ENCODE data around the gene CDC14A. TPM values are rescaled to one million over a fixed set of nuclear protein-coding genes. Genes with fewer than 3 reads are reported as not detected.

The CDC14A gene
- total and polyA plus RNA-seq, 12 donors: 0.85 to 19.2 (median 4.1) TPM

GRCh38 chr1:100422065-100422464 is 69.8 kb downstream of the CDC14A start:
- DNase-seq: no peak
- H3K36me3 ChIP-seq (replicated peaks in 1 of 2): no peaks in the 10 kb centered on the region
- no peak overlapping the region for H3K27ac ChIP-seq
- H3K4me1 ChIP-seq (replicated peaks in 1 of 2): no peaks in the 10 kb centered on the region
- no peak overlapping the region for H3K4me3 ChIP-seq
- TF ChIP-seq, protein P1, sequence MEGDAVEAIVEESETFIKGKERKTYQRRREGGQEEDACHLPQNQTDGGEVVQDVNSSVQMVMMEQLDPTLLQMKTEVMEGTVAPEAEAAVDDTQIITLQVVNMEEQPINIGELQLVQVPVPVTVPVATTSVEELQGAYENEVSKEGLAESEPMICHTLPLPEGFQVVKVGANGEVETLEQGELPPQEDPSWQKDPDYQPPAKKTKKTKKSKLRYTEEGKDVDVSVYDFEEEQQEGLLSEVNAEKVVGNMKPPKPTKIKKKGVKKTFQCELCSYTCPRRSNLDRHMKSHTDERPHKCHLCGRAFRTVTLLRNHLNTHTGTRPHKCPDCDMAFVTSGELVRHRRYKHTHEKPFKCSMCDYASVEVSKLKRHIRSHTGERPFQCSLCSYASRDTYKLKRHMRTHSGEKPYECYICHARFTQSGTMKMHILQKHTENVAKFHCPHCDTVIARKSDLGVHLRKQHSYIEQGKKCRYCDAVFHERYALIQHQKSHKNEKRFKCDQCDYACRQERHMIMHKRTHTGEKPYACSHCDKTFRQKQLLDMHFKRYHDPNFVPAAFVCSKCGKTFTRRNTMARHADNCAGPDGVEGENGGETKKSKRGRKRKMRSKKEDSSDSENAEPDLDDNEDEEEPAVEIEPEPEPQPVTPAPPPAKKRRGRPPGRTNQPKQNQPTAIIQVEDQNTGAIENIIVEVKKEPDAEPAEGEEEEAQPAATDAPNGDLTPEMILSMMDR (IDR thresholded peaks at IDR 0.05): no peak
- TF ChIP-seq POLR2A (IDR thresholded peaks at IDR 0.05): no peak
- H3K27me3 ChIP-seq: no peaks in the 10 kb centered on the region
- intact Hi-C loops (cut with DNase I): no loop called here
- 78 to 99% (median 96%) methylated on average over 2 of the region's 2 CpGs for WGBS, 4 donors
- no peaks in the 10 kb centered on the region for H3K9me3 ChIP-seq (replicated peaks in 1 of 3)

DNA sequence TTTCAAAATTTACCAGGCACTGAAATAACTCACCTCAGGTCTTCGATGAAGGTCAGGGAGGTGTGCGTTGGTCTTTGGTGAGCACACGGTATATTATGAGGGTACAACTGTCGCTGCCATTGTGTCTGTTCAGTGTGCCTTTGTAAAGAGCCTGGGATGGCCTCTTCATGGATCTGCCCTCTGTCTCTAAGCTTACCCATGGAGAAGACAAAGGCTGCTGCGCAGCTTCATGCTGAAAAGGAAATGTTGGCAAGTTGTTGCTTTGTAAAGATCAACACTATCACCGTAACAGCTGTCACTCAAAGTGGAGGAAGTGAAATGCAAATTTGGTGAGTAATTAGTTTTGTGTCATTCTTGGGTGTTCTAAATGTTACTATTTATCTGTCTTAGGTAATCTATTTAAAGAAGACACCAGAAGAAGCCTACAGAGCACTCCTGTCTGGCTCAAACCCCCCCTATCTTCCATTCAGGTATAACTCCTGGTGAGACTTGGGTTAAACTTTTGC is 71.6 kb downstream of the CDC14A start:
- WGBS, 4 donors: 96 to 98% (median 96%) methylated on average over 4 to 6 of the region's 6 CpGs
- H3K36me3 ChIP-seq (replicated peaks in 1 of 2): no peaks in the 10 kb centered on the region
- no peaks in the 10 kb centered on the region for H3K4me1 ChIP-seq (replicated peaks in 1 of 2)
- H3K27ac ChIP-seq: no peak overlapping the region
- no peak for TF ChIP-seq POLR2A (IDR thresholded peaks at IDR 0.05)
- TF ChIP-seq, protein P1 (IDR thresholded peaks at IDR 0.05): no peak
- no peak overlapping the region for H3K4me3 ChIP-seq
- no peak for DNase-seq
- H3K27me3 ChIP-seq: no peaks in the 10 kb centered on the region
- H3K9me3 ChIP-seq (replicated peaks in 1 of 3): no peaks in the 10 kb centered on the region
- intact Hi-C loops (cut with DNase I): no loop called here

- no peak for DNase-seq
- TF ChIP-seq, protein P1 (IDR thresholded peaks at IDR 0.05): no peak
- no peak for TF ChIP-seq POLR2A (IDR thresholded peaks at IDR 0.05)
- no peak overlapping the region for H3K4me3 ChIP-seq
- no peaks in the 10 kb centered on the region for H3K9me3 ChIP-seq (replicated peaks in 1 of 3)
- no peaks in the 10 kb centered on the region for H3K4me1 ChIP-seq (replicated peaks in 1 of 2)
- intact Hi-C loops (cut with DNase I): no loop called here
- H3K27me3 ChIP-seq: no peaks in the 10 kb centered on the region
- H3K36me3 ChIP-seq (replicated peaks in 1 of 2): no peaks in the 10 kb centered on the region
- no peak overlapping the region for H3K27ac ChIP-seq
These were observed 75.9 kb downstream of the CDC14A start for GRCh38 chr1:100428160-100428559.

- no peak overlapping the region for H3K27ac ChIP-seq
- no peak for TF ChIP-seq POLR2A (IDR thresholded peaks at IDR 0.05)
- TF ChIP-seq, protein P1 (IDR thresholded peaks at IDR 0.05): no peak
- H3K4me3 ChIP-seq: no peak overlapping the region
- H3K9me3 ChIP-seq (replicated peaks in 1 of 3): no peaks in the 10 kb centered on the region
- H3K36me3 ChIP-seq (replicated peaks in 1 of 2): no peaks in the 10 kb centered on the region
- no peak for DNase-seq
- WGBS, 4 donors: 88 to 94% (median 92%) methylated on average over 2 of the region's 2 CpGs
- H3K27me3 ChIP-seq: no peaks in the 10 kb centered on the region
- no peaks in the 10 kb centered on the region for H3K4me1 ChIP-seq (replicated peaks in 1 of 2)
- intact Hi-C loops (cut with DNase I): no loop called here
These were observed 78.0 kb downstream of the CDC14A start for GRCh38 chr1:100430325-100430756.

All from adrenal gland (tissue), 12 donors.